Measurements from ENCODE around the gene PRPF4.
"Not testable (repeated sequence)": the region's sequence is repeated elsewhere in the genome, so short reads cannot be mapped to it uniquely, and the experiment has no call there.

Gene PRPF4

DNA sequence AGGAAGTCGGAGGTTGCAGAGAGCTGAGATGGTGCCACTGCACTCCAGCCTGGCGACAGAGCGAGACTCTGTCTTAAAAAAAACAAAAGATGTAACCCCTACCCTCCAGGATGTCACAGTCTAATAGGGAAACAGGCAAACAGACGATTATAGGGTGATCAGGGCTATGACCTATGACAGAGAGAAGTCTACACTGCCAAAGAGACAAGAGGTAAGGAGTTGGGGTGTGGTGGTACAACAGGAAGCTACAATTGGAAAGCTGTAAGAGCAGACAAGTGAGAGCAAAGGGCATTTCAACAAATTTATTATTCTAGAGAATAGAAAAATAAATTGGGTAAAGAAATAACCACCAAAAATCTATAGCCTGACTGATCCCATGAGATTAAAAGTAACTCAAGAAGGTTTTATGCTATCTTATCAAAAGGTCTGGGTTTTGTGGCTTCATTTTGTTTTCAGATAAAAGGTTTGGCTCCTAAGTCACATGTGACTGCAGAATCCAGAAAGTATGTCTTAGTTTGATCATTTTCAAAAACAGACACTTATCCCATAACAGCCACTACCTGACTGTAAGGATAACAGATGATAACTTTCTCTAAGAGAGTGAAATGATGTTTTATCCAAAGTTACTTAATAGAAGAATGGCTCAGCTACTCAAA is 7.4 kb upstream of the PRPF4 start:
- DNase-seq (ENCODE audit: low read depth), result no peak

DNA sequence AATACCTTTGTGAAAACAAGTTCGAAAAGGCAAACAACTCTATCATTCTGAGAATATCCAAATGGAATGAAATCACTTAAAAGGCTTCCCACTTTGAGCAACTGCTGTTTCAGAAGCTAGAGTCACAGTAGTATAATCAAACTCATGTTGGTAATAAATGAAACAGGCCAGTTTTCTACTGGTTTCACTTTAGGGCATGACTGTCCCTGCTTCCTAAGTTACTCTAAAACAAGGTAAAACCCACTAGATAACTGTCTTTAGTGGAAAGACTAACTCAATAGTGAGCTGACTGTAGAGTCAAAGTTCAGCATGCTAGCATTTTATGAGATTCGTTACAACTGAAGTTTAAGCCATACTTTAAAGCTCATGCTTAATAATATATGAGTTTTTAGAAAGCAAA is 6.1 kb upstream of the PRPF4 start:
- no peak for DNase-seq (ENCODE audit: low read depth)

- no peak for DNase-seq (ENCODE audit: low read depth)
Measured at GRCh38 chr9:113269871-113270270, 5.6 kb upstream of the PRPF4 start.

DNA sequence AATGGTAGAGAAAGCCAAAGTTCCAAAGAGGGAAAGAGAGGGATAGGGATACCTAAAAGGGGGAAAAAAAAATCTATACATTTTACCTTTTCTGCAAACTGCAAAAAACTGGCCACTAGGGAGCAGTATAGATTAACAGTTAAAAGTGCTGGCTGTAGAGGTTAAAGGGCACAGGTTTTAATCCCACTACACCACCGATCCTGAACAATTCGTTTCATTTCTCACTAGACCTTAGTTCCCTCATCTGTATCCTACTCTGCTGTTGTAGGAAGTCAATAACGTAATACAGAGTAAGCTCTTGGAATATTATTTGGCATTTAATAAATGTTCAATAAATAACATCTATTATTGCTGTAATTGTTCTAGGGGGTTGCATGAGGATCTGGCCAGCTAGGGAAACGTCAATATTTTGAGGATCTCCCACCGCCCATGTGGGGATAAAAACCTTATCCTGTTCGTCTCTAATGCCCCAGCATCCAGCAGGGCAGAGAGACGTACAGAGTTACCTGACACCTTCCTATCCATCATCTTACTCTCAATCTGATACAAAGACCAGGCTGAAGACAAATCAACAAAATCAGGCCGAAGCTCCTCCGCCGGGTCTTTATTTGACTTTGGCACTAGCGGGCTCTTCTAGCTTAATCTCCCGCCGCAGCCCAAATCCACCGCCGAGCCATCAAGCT is 843 bp upstream of the PRPF4 start:
- DNase-seq (ENCODE audit: low read depth), result no peak

GRCh38 chr9:113278840-113279239 is 3.4 kb downstream of the PRPF4 start:
- DNase-seq (ENCODE audit: low read depth), result no peak

DNA sequence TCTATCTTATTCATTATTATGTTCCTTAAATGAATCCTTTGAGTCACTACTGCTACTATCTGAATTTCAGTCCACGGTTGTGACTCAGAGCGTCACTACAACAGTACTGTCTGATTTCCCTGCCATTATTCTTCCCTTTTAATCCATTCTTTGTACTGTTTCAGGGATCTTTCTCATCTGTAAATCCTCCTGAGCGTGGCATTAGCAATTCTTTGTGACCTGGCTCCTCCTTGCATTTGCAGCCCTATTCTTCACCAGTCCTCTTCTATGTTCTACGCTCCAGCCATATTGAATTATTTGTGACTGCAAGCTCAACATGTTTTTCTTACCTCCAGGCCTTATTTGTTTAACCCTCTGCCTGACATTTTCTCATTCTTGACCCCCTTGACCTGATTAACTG is 5.9 kb downstream of the PRPF4 start:
- DNase-seq (ENCODE audit: low read depth), result no peak

- DNase-seq (ENCODE audit: low read depth), result no peak
Measured at GRCh38 chr9:113289091-113289490, 13.6 kb downstream of the PRPF4 start.

DNA sequence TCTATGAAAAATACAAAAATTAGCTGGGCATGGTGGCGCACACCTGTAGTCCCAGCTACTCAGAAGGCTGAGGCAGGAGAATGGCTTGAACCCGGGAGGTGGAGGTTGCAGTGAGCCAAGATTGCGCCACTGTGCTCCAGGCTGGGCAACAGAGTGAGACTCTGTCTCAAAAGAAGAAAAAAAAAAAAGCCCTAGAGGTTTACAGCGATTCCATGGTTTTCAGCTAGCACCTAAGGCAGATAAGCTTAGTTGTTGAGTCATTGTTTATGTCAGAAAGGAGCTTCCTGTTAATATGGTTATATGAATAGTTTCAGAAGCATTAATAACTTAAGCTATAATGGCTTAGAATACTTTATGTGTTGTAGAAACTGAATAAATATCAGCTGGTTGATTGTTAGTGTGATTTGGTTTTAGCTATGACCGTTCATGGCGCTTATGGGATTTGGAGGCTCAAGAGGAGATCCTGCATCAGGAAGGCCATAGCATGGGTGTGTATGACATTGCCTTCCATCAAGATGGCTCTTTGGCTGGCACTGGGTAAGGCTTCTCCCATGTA is 14.7 kb downstream of the PRPF4 start:
- no peak for DNase-seq (ENCODE audit: low read depth)

GRCh38 chr9:113293285-113293878 is 17.9 kb downstream of the PRPF4 start:
- no peak for DNase-seq (ENCODE audit: low read depth)

- DNase-seq (ENCODE audit: low read depth), result not testable (repeated sequence)
Measured at GRCh38 chr9:113296247-113296646, 20.8 kb downstream of the PRPF4 start.

GRCh38 chr9:113296796-113297558 is 21.5 kb downstream of the PRPF4 start:
- no peak for DNase-seq (ENCODE audit: low read depth)

- DNase-seq (ENCODE audit: low read depth), result no peak
Measured at GRCh38 chr9:113298311-113298710, 22.9 kb downstream of the PRPF4 start.

- DNase-seq (ENCODE audit: low read depth), result no peak
Measured at GRCh38 chr9:113298924-113299770, 23.7 kb downstream of the PRPF4 start.

DNA sequence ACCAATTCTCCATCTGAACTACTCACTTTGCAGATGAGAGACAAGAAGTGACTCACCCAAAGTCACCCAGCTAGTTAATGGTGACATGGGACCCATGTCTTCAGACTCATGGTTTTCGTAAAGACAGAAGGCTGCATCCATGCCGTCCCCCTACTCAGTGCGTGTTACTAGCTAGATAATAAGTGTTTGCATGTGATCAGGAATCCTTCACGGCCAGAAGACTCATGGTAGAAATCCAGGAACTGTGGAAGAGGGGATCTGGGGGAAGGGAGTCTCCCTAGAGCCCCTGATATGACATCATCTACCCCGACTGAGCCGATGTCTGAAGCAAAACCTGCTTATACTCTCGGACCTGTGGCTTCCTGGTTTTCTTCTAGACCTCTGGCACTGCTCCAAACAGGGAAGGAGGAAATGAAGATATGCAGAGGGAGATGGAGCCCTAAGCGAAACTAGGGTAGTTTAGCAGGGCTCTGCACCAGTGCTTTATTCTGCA is 24.4 kb downstream of the PRPF4 start:
- no peak for DNase-seq (ENCODE audit: low read depth)

DNA sequence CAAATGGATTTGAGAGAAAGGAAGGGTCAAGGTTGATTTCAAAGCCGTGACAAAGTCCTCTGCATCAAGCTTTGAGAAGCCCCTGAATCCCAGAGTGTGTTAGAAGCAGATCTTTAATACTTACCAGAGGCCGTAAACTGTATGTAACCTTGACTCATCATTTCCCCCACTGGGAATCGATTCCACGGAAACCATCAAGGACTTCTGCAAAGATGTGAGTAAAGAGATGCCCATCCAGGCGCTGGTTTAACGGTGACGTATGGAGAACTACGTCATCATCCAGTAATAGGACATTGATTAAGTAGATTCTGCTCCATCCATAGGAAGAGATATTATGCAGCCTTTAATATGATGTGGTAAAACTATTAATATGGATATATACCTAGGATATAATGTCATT is 26.1 kb downstream of the PRPF4 start:
- DNase-seq (ENCODE audit: low read depth), result no peak

DNA sequence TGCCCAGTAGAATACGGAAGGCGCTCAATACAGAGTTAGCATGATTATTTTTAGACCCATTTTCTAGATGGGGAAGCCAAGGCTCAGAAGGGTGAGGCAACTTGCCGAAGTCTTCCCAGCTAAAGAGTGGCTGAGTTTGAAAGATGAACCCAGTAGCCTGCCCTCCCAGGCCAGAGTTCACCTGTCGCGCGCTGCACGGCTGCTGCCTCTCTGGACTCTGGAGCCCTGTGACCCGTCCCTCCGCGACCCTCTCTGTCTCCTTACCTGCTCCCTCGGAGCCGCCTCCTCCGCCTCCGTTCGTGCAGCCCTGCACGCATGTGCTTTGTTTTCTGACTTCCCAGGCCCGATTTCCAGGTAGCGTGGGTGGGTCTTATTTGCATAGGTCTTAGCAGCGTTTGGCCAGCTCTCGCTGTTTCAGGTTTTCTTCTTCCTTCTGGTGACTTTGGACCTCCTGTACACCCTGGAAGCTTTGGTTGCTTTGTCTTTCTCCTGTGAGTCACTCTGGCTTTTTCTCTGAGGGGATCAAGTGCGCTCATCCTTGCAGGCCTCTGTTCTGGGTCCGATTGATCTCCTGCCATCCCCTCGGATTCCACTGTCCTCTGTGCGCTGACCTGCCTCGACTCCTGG is 27.4 kb downstream of the PRPF4 start, which contains the start of gene RNF183:
TSS of gene RNF183 (minus strand) at position 585 of the 627 bp plus-strand sequence. CDS start 5,192 bp downstream, outside the sequence.
- no peak for DNase-seq (ENCODE audit: low read depth)

DNA sequence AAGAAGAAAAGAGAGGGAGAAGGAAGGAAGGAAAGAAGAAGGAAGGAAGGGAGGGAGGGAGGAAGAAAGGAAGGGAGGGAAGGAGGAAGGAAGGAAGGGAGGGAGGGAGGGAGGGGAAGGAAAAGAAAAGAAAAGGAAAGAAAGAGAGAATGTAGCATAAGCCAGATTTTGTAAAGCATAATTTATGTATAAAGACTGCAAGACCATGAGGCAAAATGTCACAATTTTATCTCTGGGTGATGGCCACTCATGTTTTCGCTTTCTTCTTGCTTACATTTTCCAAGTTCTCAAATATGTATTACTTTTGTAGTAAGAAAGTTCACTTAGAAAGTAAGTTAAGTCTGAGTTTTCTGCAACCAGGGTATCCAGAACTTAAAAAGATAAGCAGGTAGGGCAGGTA is 31.1 kb downstream of the PRPF4 start:
- DNase-seq (ENCODE audit: low read depth), result no peak

GRCh38 chr9:113307396-113307975 is 32.0 kb downstream of the PRPF4 start:
- DNase-seq (ENCODE audit: low read depth), result no peak

DNA sequence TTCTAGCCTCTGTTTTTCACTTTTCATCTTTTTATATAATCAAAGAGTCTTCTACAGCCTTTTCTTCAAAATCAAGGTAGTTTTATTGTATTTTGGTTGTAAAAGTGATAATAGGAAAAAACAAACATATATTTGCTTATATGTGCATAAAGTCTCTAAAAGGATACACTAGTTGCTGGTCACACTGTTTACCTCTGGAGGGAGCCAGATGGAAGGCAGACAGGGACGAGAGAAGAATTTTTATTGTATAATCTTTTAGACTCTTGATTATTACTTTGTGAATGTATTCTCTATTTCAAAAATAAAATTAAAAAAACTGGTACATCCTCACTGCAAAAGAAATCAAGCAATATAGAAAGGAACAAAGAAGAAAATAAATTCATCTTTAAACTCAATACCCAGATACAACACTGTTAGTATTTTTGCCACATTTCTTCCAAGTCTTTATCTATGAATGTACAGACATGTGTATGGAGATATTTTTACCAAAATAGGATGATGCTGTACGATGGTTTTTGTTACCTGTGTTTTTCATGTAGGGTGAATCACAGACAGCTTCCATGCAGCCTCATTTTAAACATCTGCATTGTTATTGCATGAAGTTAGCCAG is 33.9 kb downstream of the PRPF4 start:
- no peak for DNase-seq (ENCODE audit: low read depth)

DNA sequence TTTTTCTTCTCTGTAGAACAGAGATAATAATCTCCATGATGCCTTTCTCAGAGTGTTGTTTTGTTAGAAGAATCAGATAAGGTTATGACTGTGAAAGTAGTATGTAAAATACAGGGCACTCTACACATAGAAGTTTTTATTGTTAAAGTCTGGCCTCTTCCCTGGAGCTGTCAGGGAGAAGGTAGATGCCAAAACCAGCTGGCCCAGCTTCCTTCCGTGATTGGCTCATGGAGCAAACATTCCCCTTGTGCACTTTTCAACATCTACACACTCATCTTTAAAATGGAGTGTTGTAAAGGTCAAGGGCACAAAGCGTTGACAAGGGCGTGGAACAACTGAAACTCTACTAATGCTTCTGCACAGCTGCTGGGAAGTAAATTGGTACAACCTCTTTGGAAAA is 35.1 kb downstream of the PRPF4 start:
- no peak for DNase-seq (ENCODE audit: low read depth)
